DLD1 (cell line): ENCODE measurements around the gene GRM8.

Source experiments
- in situ Hi-C: cut with HindIII; loops from 2 replicates; pipeline ENCODE4 v1.10.0; 2017; ENCODE audit warnings: low sequenced_read_pairs

GRM8 gene

GRCh38 chr7:126453104-126453503 is 799.6 kb downstream of the GRM8 start:
- in situ Hi-C loops, result no loop called here

GRCh38 chr7:126450269-126450671 is 802.5 kb downstream of the GRM8 start:
- in situ Hi-C loops, result no loop called here

- in situ Hi-C loops, result no loop called here
These were observed 803.0 kb downstream of the GRM8 start for GRCh38 chr7:126449611-126450268.

GRCh38 chr7:126447984-126448383 is 804.8 kb downstream of the GRM8 start:
- in situ Hi-C loops, result no loop called here

GRCh38 chr7:126445991-126446390 is 806.8 kb downstream of the GRM8 start:
- in situ Hi-C loops, result no loop called here

- in situ Hi-C loops, result no loop called here
These were observed 808.8 kb downstream of the GRM8 start for GRCh38 chr7:126443951-126444350.

- in situ Hi-C loops, result no loop called here
These were observed 809.8 kb downstream of the GRM8 start for GRCh38 chr7:126442908-126443307.

- in situ Hi-C loops, result no loop called here
These were observed 811.0 kb downstream of the GRM8 start for GRCh38 chr7:126441745-126442144.

- in situ Hi-C loops, result no loop called here
These were observed 812.2 kb downstream of the GRM8 start for GRCh38 chr7:126440542-126440941.

GRCh38 chr7:126436213-126436868 is 816.4 kb downstream of the GRM8 start:
- in situ Hi-C loops, result no loop called here

- in situ Hi-C loops, result no loop called here
These were observed 826.1 kb downstream of the GRM8 start for GRCh38 chr7:126426652-126427051.

GRCh38 chr7:126424985-126425384 is 827.8 kb downstream of the GRM8 start:
- in situ Hi-C loops, result no loop called here

GRCh38 chr7:126419047-126419446 is 833.7 kb downstream of the GRM8 start:
- in situ Hi-C loops, result no loop called here

- in situ Hi-C loops, result no loop called here
These were observed 840.8 kb downstream of the GRM8 start for GRCh38 chr7:126411821-126412383.

- in situ Hi-C loops, result no loop called here
These were observed 841.5 kb downstream of the GRM8 start for GRCh38 chr7:126411032-126411820.

- in situ Hi-C loops, result no loop called here
These were observed 849.7 kb downstream of the GRM8 start for GRCh38 chr7:126403040-126403439.

GRCh38 chr7:126401918-126402317 is 850.8 kb downstream of the GRM8 start:
- in situ Hi-C loops, result no loop called here

GRCh38 chr7:126398851-126399529 is 853.8 kb downstream of the GRM8 start:
- in situ Hi-C loops, result no loop called here

GRCh38 chr7:126398285-126398684 is 854.5 kb downstream of the GRM8 start:
- in situ Hi-C loops, result no loop called here

- in situ Hi-C loops, result no loop called here
These were observed 858.3 kb downstream of the GRM8 start for GRCh38 chr7:126394406-126394805.
